Epidermal melanocyte (primary cell): ENCODE measurements around the gene CALD1.

Experiments
- DNase-seq: peaks from one replicate; pipeline ENCODE4 v3.0.0; 2011; ENCODE audit warnings: low spot score; ENCODE audit not compliant: insufficient read length

The CALD1 gene, protein sequence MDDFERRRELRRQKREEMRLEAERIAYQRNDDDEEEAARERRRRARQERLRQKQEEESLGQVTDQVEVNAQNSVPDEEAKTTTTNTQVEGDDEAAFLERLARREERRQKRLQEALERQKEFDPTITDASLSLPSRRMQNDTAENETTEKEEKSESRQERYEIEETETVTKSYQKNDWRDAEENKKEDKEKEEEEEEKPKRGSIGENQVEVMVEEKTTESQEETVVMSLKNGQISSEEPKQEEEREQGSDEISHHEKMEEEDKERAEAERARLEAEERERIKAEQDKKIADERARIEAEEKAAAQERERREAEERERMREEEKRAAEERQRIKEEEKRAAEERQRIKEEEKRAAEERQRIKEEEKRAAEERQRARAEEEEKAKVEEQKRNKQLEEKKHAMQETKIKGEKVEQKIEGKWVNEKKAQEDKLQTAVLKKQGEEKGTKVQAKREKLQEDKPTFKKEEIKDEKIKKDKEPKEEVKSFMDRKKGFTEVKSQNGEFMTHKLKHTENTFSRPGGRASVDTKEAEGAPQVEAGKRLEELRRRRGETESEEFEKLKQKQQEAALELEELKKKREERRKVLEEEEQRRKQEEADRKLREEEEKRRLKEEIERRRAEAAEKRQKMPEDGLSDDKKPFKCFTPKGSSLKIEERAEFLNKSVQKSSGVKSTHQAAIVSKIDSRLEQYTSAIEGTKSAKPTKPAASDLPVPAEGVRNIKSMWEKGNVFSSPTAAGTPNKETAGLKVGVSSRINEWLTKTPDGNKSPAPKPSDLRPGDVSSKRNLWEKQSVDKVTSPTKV

DNA sequence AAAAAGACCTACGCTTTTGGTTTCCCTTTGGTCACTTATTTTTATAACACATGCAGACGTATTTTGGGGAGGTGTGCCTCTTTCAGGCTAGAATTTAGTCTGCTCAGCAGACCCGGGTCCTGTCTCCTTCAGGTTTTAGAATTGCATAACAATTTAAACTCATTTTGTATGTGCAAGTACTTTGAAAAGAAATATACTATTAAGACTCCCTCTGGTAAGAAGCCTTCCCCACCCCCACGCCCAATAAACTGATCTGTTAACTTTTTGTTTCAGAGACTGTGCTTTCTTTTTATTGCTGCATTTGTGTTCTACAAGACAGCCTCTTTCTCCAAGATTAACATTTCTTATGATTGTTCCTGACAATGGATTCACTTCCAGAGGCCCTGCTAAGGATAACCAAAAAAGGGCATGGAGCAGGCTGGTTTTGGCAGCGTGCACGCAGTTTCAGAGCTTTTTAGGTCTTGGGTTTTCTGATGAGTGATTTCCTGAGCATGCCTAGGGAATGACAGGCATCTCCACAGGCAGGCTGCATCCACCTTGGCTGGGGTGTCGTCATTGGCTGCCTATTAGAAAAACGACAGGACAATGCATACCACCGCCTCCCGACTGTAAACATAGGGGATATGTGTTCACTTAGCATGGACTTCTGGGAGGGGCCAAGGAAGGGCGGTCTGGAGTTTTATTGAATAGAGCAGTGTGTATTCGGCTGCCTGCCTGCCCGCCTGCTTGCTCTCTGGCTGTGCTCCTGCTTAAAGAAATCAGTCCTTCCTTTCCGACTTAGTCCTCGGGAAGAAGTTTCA is at the start of gene CALD1:
CALD1 (plus strand) TSS at position 694 of the 800 bp plus-strand sequence. CDS start 88,100 bp downstream, outside the sequence.
- peak; percentile 88 for DNase-seq

DNA sequence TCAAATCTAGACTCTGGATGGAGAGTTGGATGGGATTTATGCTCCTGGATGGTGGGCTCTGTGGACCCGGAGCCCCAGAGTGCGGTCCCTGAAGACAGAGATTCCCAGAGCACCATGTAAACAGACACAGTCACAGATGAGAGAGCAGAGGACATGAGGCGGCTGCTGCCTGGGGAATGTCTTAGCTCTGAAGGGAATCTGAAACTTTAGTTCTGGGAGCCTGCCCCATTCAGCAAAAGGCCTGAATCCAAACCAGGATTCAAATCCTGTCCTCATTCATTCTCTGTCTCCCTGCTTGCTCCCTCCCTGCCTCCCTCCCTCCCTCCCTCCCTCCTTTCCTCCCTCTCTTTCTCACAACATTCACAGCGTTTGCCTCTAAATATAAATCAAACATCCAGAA is 49.5 kb upstream of the CALD1 start:
- DNase-seq, result no peak

- DNase-seq, result no peak
Observed at GRCh38 chr7:134730411-134730829, 49.0 kb upstream of the CALD1 start.

DNA sequence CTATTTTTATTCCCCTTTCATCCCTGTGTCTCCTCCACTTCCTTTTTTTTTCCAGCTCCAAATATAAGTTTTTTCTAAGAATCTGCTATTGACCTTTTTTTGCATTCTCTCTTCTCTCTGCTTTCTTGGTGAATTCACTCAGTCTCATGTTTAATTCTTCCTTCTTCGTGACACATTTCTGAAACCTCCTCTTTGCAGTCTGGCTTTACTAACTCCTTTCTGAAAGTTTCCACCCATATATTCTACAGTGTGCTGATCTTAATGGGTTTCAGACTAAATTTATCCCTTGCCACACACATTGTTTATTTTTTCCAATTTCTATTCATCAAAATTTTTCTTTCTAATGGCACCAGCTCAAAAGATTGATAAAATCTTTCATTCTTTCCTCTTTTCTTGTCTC is 47.8 kb upstream of the CALD1 start:
- no peak for DNase-seq

DNA sequence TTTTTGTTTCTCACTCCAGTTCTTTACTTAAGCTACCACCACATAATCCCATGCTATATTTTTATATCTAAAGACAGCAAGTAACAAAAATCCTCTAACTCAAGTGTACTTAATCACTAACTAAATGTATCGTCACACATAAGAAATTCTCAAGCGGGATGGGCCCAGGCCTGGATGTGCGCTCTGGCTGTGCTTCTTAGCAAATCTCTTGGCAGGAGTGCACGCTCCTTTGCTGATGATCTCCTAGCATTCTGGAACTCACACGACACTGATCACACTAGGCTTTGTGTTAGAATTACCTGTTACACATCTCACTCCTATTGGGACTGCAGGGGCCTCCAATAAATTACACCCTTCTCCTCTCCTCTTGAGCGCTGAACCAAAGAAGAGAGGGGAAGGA is 46.7 kb upstream of the CALD1 start:
- DNase-seq, result no peak

DNA sequence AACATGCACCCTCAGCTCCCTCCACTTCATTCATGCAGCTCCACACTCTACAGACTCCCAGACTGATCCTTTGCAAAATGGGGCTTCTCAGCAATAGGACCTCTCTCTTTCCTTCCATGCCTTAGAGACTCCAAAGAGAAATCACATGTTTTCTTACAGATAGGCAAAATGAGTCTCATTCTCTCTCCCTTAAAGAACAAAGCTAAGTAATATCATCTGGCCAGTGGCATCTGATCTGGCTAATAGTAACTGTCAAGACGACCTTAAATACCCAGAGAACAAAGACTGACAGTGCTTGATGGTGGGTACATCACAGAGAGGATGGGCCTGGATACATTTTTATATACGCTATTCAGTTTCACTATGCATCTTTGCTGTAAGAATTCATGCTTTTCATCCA is 43.1 kb upstream of the CALD1 start:
- DNase-seq, result no peak

- no peak for DNase-seq
Observed at GRCh38 chr7:134737566-134738345, 41.7 kb upstream of the CALD1 start.

- no peak for DNase-seq
Observed at GRCh38 chr7:134739362-134739761, 40.1 kb upstream of the CALD1 start.

GRCh38 chr7:134740376-134740775 is 39.1 kb upstream of the CALD1 start:
- peak; percentile 59 for DNase-seq

DNA sequence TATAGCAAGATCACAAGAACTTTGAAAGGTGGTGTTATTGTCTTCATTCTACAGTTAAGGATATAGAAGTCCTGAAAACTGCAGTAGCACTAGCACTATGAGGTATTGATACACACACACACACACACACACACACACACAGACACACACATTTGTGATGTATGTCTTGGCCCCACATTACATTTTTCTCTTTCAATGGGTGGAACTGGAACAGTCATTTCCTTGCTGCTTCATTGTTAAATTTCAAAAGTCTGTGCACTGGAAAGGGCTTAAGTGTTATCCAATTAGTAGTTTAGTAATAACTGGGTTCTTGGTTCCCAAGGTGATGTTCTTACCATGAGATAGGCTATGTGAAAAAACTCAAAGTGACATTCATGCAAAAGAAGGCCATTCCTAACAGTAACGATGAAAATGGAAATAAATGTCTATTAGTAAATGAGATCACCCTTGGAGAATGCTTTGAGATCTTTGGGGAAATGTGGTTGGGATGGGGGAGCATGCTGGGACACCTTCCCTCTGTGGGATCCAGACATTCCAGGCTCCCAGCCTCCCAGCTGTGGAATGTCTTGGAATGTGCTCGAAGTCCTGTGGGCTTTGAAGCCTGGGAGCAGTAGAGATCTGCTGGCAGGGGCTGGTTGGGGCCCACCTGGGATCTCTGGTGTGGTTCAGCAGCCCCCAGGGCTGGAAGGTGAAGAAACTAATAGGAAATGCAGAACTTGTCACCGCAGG is 37.4 kb upstream of the CALD1 start:
- DNase-seq, result peak; percentile 46

DNA sequence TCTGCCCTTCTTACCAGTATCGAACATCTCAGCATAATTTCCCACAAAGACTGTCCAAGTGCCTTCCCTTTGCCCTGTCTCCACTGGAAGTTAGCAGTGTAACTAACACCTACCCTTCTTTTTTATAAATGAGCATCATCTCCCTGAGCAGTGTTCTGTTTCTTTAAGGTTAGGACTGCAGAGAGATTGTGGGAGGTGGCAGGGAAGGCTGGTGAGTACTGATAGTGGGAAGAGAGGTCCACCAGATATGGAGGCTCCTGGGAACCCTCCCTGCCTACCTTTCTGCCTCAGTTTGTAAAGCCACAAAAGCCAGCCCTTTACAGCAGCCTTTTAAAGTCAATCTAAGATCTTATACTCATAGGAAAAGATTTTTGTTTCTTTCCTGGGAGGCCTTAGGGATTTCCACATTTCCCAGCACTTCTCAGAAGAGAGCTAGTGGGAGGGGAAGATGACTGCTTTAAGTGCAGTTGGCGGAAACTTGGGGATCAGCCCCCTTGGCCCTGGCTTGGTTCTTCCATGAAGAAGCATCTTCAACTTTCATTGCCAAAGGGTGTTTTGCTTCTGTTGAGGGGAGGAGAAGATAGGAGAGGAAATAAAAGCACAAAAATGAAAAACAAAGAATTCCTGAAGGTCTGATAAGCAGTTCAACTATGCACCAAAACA is 36.6 kb upstream of the CALD1 start:
- DNase-seq, result no peak

DNA sequence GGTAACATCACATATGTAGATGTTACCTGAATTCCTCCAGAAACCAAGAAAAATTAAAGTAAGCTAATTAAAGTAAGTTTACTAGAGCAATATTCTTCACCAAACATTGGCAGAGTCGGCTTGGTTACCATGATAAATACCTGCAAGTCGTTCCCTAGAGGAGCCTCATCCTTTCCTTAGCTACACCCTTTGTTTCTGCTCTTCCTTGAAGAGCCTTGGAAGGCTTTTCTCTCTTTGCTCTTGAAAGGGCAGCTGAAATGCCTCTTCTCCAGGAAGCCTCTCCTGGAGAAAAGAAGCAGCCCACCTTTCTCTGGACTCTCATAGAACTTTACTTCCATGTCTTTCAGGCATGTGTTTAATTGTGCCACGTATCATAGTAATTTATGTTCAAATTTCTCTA is 34.9 kb upstream of the CALD1 start:
- no peak for DNase-seq

DNA sequence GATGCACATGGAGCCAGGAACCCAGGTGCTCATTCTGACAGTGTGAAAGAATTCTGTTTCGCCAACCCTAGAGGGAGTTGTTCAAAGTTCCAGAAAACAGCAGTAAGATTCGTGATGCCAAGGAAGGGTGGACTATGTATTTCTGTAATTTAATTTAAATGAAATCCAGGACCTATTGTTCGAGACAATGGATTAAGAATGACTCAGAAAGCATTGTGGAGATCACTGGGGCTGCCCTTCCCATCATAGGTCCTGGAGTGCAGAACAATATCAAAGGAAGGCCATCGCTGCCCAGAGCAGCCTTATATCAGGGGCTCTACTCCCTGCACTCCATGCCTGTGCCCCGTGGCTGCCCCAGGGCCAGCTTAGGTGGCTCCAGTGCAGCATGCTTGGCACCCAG is 32.1 kb upstream of the CALD1 start:
- DNase-seq, result no peak

- no peak for DNase-seq
Observed at GRCh38 chr7:134750083-134751062, 29.1 kb upstream of the CALD1 start.

GRCh38 chr7:134752006-134752760 is 27.3 kb upstream of the CALD1 start:
- DNase-seq, result no peak

DNA sequence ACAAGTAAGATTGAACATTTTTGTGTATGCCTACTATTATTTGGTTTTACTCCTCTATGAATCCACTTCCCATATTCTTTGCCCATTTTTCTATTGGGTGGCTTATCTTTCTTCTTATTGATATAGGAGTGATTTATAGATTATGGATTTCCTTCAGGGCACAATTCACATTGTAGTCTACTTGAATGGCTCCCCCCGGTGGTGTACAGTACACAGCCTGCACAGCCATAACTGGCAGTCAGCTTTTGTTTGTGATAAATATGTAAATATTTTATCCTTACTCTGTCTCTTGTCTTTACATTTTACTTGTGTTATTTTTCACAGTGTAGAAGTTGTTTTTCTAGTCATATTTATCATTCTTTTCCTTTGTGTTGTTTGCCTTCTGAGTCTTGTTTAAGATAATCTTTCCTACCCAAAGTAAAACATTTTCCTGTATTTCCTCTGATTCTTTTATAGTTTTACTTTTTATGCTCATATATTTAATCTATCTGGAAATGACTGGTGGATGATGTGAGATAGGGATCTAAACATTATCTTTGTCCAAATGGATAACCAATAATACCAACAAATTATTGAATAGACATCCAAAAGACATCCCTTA is 23.9 kb upstream of the CALD1 start:
- no peak for DNase-seq

- no peak for DNase-seq
Observed at GRCh38 chr7:134757938-134758337, 21.5 kb upstream of the CALD1 start.
